Lower leg skin (tissue), 4 donors: ENCODE measurements around the gene BHLHE40. TPM values are rescaled to one million over a fixed set of nuclear protein-coding genes. Genes with fewer than 3 reads are reported as not detected.

Source experiments
- DNase-seq, 2 donors: peaks; one replicate each; pipeline ENCODE4 v3.0.0-alpha.2; 2019; ENCODE audit warnings: low spot score in 2 of 2
- H3K4me3 ChIP-seq: fragments of 200-600 bp; sonication (generic); 2 replicates; pipeline ENCODE4 v1.5.1; 2017; ENCODE audit warnings: mild to moderate bottlenecking, low read depth; ENCODE audit not compliant: poor library complexity, severe bottlenecking
- CTCF ChIP-seq, 3 donors: fragments of 450-650 bp; IDR thresholded peaks; one replicate each; pipeline ENCODE4 v1.5.1; 2016; ENCODE audit warnings: antibody characterized with exemption in 3 of 3, mild to moderate bottlenecking in 3 of 3, moderate library complexity in 2 of 3
- POLR2A ChIP-seq, 2 donors: fragments of 450-650 bp; IDR thresholded peaks; one replicate each; pipeline ENCODE4 v1.6.1; 2016 to 2017; ENCODE audit warnings: antibody characterized with exemption in 2 of 2, mild to moderate bottlenecking in 1 of 2, moderate library complexity in 1 of 2
- WGBS, 2 donors: methylation state at CpG; one replicate each; pipeline ENCODE4 v1.1.5; 2018; 5-methylcytosine and 5-hydroxymethylcytosine counted together
- intact Hi-C: fragments of 100-400 bp; cut with DNase I; formaldehyde crosslinking; loops from one replicate; pipeline ENCODE4 v1.15.0; 2023; ENCODE audit warnings: low total_unique reads
- total RNA-seq, 4 donors: library from RNA; depleted of rRNA; stranded (reverse); fragments of >200 nt; gene quantifications; one replicate each; pipeline ENCODE4 v1.1.0, GENCODE V29; 2016

BHLHE40 gene
- total RNA-seq, 4 donors from 2014 or later = 69.9 to 178 (median 143) TPM

GRCh38 chr3:4983739-4984510 is 4.7 kb downstream of the BHLHE40 start:
- no peak for TF ChIP-seq POLR2A (IDR thresholded peaks at IDR 0.05)
- peak overlapping the region; percentile 1 for H3K4me3 ChIP-seq
- intact Hi-C loops = loop anchor here (5.0 kb wide), 1 partner anchor 38 kb away; no protein-coding TSS in a partner anchor
- 5 to 9% methylated on average over 16 of the region's 16 CpGs for WGBS, 2 donors
- peak; percentile 78 to 92 for DNase-seq

GRCh38 chr3:4984511-4984864 is 5.3 kb downstream of the BHLHE40 start:
- no peak overlapping the region for H3K4me3 ChIP-seq
- intact Hi-C loops = loop anchor here (5.0 kb wide), 1 partner anchor 38 kb away; no protein-coding TSS in a partner anchor
- no peak for DNase-seq
- 20 to 27% methylated on average over 9 of the region's 9 CpGs for WGBS, 2 donors
- TF ChIP-seq POLR2A (IDR thresholded peaks at IDR 0.05) (no peak), CTCF (IDR thresholded peaks at IDR 0.05) (no peak)

- H3K4me3 ChIP-seq = no peak overlapping the region
- TF ChIP-seq POLR2A (IDR thresholded peaks at IDR 0.05) (no peak), CTCF (IDR thresholded peaks at IDR 0.05) (no peak)
- DNase-seq = no peak
- intact Hi-C loops = no loop called here
- WGBS, 2 donors = 26 to 40% methylated on average over 10 of the region's 10 CpGs
Observed at GRCh38 chr3:4985330-4986174, 6.3 kb downstream of the BHLHE40 start.

GRCh38 chr3:4986175-4986781 is 7.0 kb downstream of the BHLHE40 start:
- no peak for DNase-seq
- 18 to 21% methylated on average over 13 of the region's 13 CpGs for WGBS, 2 donors
- intact Hi-C loops = no loop called here
- H3K4me3 ChIP-seq = no peak overlapping the region
- TF ChIP-seq POLR2A (IDR thresholded peaks at IDR 0.05) (no peak), CTCF (IDR thresholded peaks at IDR 0.05) (no peak)

GRCh38 chr3:4986782-4987537 is 7.7 kb downstream of the BHLHE40 start:
- DNase-seq = peak; percentile 95 to 99
- TF ChIP-seq CTCF (IDR thresholded peaks at IDR 0.05) = peak in 1 of 3 donors; percentile 100
- no peak for TF ChIP-seq POLR2A (IDR thresholded peaks at IDR 0.05)
- 2 to 3% methylated on average over 19 to 28 of the region's 44 CpGs for WGBS, 2 donors
- H3K4me3 ChIP-seq = no peak overlapping the region
- intact Hi-C loops = no loop called here
